Glutamatergic neuron (in vitro differentiated cells): ENCODE measurements around the gene CACNB3. TPM values are rescaled to one million over a fixed set of nuclear protein-coding genes. Genes with fewer than 3 reads are reported as not detected.

Experiments
- DNase-seq: peaks from one replicate; pipeline ENCODE4 v3.0.0; 2022
- H3K27ac Mint-ChIP-seq: one replicate; pipeline ENCODE4 v1.8.0; 2020; ENCODE audit warnings: mild to moderate bottlenecking, mixed read lengths, inconsistent platforms; ENCODE audit not compliant: unreplicated experiment
- H3K27me3 Mint-ChIP-seq: one replicate; pipeline ENCODE4 v1.8.0; 2020; ENCODE audit warnings: mild to moderate bottlenecking, moderate library complexity, mixed read lengths, inconsistent platforms; ENCODE audit not compliant: unreplicated experiment
- H3K36me3 Mint-ChIP-seq: one replicate; pipeline ENCODE4 v1.8.0; 2020; ENCODE audit warnings: mild to moderate bottlenecking, mixed read lengths, inconsistent platforms; ENCODE audit not compliant: unreplicated experiment
- H3K4me1 Mint-ChIP-seq: one replicate; pipeline ENCODE4 v1.8.0; 2020; ENCODE audit warnings: mild to moderate bottlenecking, low read depth, mixed read lengths, inconsistent platforms; ENCODE audit not compliant: unreplicated experiment
- H3K4me3 Mint-ChIP-seq: one replicate; pipeline ENCODE4 v1.8.0; 2020; ENCODE audit warnings: mild to moderate bottlenecking, mixed read lengths, inconsistent platforms; ENCODE audit not compliant: unreplicated experiment
- H3K9me3 Mint-ChIP-seq: one replicate; pipeline ENCODE4 v1.8.0; 2020; ENCODE audit warnings: mild to moderate bottlenecking, moderate library complexity, mixed read lengths, inconsistent platforms; ENCODE audit not compliant: unreplicated experiment
- CTCF ChIP-seq: fragments of 200-600 bp; sonication (generic); IDR thresholded peaks from one replicate; pipeline ENCODE4 v1.5.0; 2021; ENCODE audit not compliant: partially characterized antibody, unreplicated experiment
- total RNA-seq: library from RNA; stranded (reverse); fragmentation: NEBNext Ultra II Directional; extraction: Animal tissue kit (Norgen Biotek cat#: 25700); gene quantifications from one replicate; pipeline ENCODE4 v1.2.1, GENCODE V29; 2021; ENCODE audit not compliant: unreplicated experiment

The CACNB3 gene
- total RNA-seq, 1 donor from 2014 or later, result 155 TPM

DNA sequence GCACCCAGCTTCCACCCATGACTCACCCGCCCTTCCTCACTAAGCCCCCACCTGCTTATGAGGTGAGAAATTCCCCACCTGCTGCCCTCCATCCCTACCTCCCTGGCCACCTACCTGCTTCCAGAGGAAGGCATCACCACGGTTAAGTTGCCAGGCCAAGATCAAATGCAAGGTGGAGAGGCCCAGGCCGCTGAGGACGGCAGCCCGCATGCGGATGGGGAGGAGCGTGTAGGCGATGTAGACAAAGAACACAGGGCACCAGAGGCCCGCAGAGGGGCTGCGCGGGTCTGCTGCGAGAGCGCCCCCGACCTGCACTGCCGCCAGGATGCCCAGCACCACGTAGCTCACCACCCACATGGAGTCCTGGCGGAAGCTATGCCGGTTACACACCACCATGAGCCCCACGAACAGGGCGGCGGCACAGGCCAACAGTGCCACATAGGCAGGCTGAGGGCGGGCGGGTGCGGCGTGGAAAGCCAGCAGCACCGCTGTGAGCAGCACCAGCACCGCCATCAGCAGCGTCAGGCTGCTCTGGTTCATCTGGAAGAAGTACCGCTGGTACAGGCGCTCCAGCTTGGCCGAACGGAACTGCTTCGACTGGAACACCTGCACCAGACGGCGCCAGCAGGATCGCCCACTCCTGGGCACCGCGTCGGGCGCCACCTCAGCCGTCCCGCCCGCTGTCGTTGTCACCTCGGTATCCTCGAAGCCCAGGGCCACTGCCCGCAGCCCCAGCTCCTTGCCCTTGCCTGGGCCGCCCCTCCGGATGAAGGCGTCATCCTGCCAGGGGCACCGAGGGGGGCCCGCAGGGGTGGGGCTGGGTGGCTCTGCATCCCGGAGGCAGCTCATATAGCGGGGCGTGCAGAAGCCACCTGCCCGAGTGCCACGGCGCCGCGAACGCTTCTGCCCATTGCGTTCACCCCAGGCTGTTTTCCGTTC is 35.6 kb upstream of the CACNB3 start:
- H3K9me3 Mint-ChIP-seq, result peaks cover 6% of the 10 kb centered on the region
- TF ChIP-seq CTCF, result no peak
- no peaks in the 10 kb centered on the region for H3K36me3 Mint-ChIP-seq
- H3K27ac Mint-ChIP-seq, result no peak overlapping the region
- H3K4me1 Mint-ChIP-seq, result peaks cover 11% of the 10 kb centered on the region
- peaks cover 5% of the 10 kb centered on the region for H3K27me3 Mint-ChIP-seq
- DNase-seq, result no peak
- no peak overlapping the region for H3K4me3 Mint-ChIP-seq

DNA sequence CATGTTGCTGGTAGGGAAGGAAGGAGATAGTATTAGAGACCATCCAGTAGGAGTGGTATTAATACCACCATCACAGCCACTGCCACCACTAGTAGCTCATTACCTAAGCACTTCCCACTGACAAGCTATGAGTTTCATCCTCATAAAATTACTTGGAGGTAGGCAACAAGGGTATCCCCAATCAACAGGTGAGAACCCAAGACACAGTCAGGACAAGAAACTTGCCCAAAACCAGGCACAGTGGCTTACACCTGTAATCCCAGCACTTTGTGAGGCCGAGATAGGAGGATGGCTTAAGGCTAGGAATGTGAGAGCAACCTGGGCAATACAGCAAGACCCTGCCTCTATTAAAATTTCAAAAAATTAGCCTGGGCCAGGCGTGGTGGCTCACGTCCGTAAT is 34.9 kb upstream of the CACNB3 start:
- peaks cover 9% of the 10 kb centered on the region for H3K9me3 Mint-ChIP-seq
- peaks cover 13% of the 10 kb centered on the region for H3K4me1 Mint-ChIP-seq
- no peak for DNase-seq
- no peaks in the 10 kb centered on the region for H3K36me3 Mint-ChIP-seq
- peaks cover 9% of the 10 kb centered on the region for H3K27me3 Mint-ChIP-seq
- H3K4me3 Mint-ChIP-seq, result no peak overlapping the region
- H3K27ac Mint-ChIP-seq, result no peak overlapping the region
- no peak for TF ChIP-seq CTCF

GRCh38 chr12:48786591-48787544 is 31.4 kb upstream of the CACNB3 start:
- no peak for TF ChIP-seq CTCF
- no peak for DNase-seq
- H3K4me3 Mint-ChIP-seq, result peak overlapping the region; percentile 91

GRCh38 chr12:48787791-48788523 is 30.3 kb upstream of the CACNB3 start:
- no peak for TF ChIP-seq CTCF
- no peak overlapping the region for H3K27ac Mint-ChIP-seq
- H3K4me3 Mint-ChIP-seq, result peak overlapping the region; percentile 91
- no peaks in the 10 kb centered on the region for H3K36me3 Mint-ChIP-seq
- H3K27me3 Mint-ChIP-seq, result peaks cover 11% of the 10 kb centered on the region
- DNase-seq, result no peak
- peaks cover 13% of the 10 kb centered on the region for H3K4me1 Mint-ChIP-seq
- H3K9me3 Mint-ChIP-seq, result peaks cover 8% of the 10 kb centered on the region

More at GRCh38 chr12:48786591-48787544, 31.4 kb upstream of the CACNB3 start:
- Mint-ChIP-seq H3K9me3 (peaks cover 8% of the 10 kb centered on the region), H3K4me1 (peaks cover 13% of the 10 kb centered on the region), H3K36me3 (no peaks in the 10 kb centered on the region), H3K27me3 (peaks cover 12% of the 10 kb centered on the region), H3K27ac (no peak overlapping the region)
